ENCODE data around the gene TEX44.

- TF ChIP-seq SPI1 (IDR thresholded peaks at IDR 0.05; ENCODE audit: low read depth, low read length) (peak; percentile 43; the same call in 1 of the 2 replicates), TAF1 (IDR thresholded peaks at IDR 0.05; ENCODE audit: low read depth, low read length) (no peak; the same call in 1 of the 2 replicates), POLR2A (IDR thresholded peaks at IDR 0.05; ENCODE audit: low read depth, low read length) (peak; percentile 38; the same call in 1 of the 2 replicates)
Observed at GRCh38 chr2:231614559-231615057, 21.9 kb downstream of the TEX44 start.

Measured in GM12891 (cell line).